HL-60 (cell line): ENCODE measurements around the gene FAM83B.

ENCODE experiments used
- CTCF ChIP-seq: IDR thresholded peaks from one replicate; pipeline ENCODE4 v1.5.1; 2011; ENCODE audit warnings: low read length, control low read depth, inconsistent platforms; ENCODE audit not compliant: insufficient read depth
- GABPA ChIP-seq: IDR thresholded peaks from 2 replicates; pipeline ENCODE4 v1.6.1; 2012; ENCODE audit warnings: low read depth
- POLR2AphosphoS5 ChIP-seq: IDR thresholded peaks from 2 replicates; pipeline ENCODE4 v1.6.1; 2012; ENCODE audit warnings: low read depth
- REST ChIP-seq: IDR thresholded peaks from 2 replicates; pipeline ENCODE4 v1.6.1; 2012; ENCODE audit warnings: low read depth; ENCODE audit not compliant: insufficient replicate concordance
- SPI1 ChIP-seq: IDR thresholded peaks from 2 replicates; pipeline ENCODE4 v1.6.1; 2012; ENCODE audit warnings: low read depth, mild to moderate bottlenecking, borderline replicate concordance

DNA sequence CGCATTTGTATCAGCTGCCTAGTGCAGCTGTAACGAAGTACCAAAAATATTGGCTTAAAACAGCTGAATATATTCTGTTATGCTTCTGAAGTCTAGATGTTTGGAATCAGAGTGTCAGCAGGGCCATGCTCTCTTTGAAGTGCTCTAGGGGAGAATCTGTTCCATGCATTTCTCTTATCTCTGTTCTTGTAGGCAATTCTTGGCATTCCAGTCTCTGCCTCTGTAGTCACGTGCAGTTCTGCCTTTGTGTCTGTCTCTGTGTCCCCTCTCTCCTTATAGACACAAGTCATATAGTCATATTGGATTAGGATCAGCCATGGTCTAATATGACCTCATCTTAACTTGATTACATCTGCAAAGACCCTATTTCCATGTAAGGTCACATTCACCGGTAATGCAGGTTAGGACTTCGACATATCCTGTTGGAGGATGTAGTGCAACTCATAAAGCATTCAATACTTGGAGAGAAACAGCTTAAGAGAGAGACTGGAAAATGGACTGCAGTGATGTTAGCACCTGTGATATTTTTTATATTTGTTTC, 18.6 kb downstream of the FAM83B start:
- TF ChIP-seq CTCF = no peak
- no peak for TF ChIP-seq GABPA
- no peak for TF ChIP-seq POLR2AphosphoS5
- no peak for TF ChIP-seq REST
- TF ChIP-seq SPI1 = no peak
